GM21390 (cell line): ENCODE measurements around the gene PPP1R8.
"Not testable (repeated sequence)": the region's sequence is repeated elsewhere in the genome, so short reads cannot be mapped to it uniquely, and the experiment has no call there.

ENCODE experiments used
- ATAC-seq: cut with Tn5 transposase; IDR thresholded peaks from one replicate; pipeline ENCODE4 v1.9.1; 2021; ENCODE audit not compliant: unreplicated experiment

The PPP1R8 gene

GRCh38 chr1:27869719-27870085, 39.1 kb downstream of the PPP1R8 start:
- no peak for ATAC-seq

- ATAC-seq: not testable (repeated sequence)
Observed at GRCh38 chr1:27871076-27871475, 40.5 kb downstream of the PPP1R8 start.

- no peak for ATAC-seq
Observed at GRCh38 chr1:27872059-27872801, 41.6 kb downstream of the PPP1R8 start, which contains the start of gene THEMIS2. THEMIS2 (plus strand) TSS chr1:27872544; CDS start chr1:27872572, 28 bp downstream.

GRCh38 chr1:27872802-27873551, 42.4 kb downstream of the PPP1R8 start:
- no peak for ATAC-seq

GRCh38 chr1:27873671-27874384, 43.2 kb downstream of the PPP1R8 start:
- ATAC-seq: no peak

GRCh38 chr1:27876341-27877114, 45.9 kb downstream of the PPP1R8 start:
- no peak for ATAC-seq

GRCh38 chr1:27877115-27877416, 46.5 kb downstream of the PPP1R8 start:
- ATAC-seq: no peak

- no peak for ATAC-seq
Observed at GRCh38 chr1:27878039-27878438, 47.5 kb downstream of the PPP1R8 start.

GRCh38 chr1:27878787-27879335, 48.3 kb downstream of the PPP1R8 start:
- ATAC-seq: no peak

- ATAC-seq: no peak
Observed at GRCh38 chr1:27879374-27880082, 48.9 kb downstream of the PPP1R8 start.

GRCh38 chr1:27882543-27882903, 51.9 kb downstream of the PPP1R8 start:
- no peak for ATAC-seq

- no peak for ATAC-seq
Observed at GRCh38 chr1:27883536-27883935, 53.0 kb downstream of the PPP1R8 start.

GRCh38 chr1:27884006-27884954, 53.7 kb downstream of the PPP1R8 start:
- peak; percentile 39 for ATAC-seq

- ATAC-seq: no peak
Observed at GRCh38 chr1:27885114-27885528, 54.5 kb downstream of the PPP1R8 start.

- ATAC-seq: no peak
Observed at GRCh38 chr1:27885621-27886352, 55.2 kb downstream of the PPP1R8 start.

GRCh38 chr1:27886353-27886679, 55.7 kb downstream of the PPP1R8 start:
- ATAC-seq: no peak

GRCh38 chr1:27886744-27887143, 56.2 kb downstream of the PPP1R8 start:
- ATAC-seq: no peak

GRCh38 chr1:27887215-27888021, 56.8 kb downstream of the PPP1R8 start:
- ATAC-seq: no peak
